OCI-M2 (cell line): ENCODE measurements around the gene MYRIP.

Experiments
- DNase-seq: peaks from one replicate; lab custom pipeline; 2025; ENCODE audit not compliant: unreplicated experiment; lab: John Stamatoyannopoulos, UW

MYRIP gene

DNA sequence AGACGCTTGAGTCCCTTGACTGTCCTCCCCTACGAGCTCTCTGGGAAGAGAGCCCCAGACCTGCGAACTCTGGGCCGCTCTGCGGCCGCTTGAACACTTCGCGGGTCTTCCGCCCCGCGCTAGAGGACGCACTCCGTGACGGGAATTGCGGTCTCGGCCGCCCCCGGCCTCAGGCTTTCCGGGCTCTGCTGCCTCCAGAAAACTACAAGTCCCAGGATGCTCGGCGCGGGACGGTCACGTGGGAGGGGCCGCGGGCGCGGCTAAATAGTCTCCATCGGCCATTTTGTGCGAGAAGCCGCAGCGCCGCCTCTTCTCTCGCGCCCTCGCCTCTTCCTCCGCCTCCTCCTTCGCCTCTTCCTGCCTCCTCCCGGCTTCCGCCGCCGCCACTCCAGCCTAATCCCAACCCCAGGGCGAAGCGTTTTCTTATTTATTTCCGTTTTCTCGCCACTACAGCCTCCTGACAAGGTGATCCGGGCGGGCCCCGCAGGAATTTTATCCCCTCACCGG is 500.1 kb downstream of the MYRIP start, which contains the start of gene EIF1B:
Gene EIF1B, plus strand, starts transcription at position 290 of the 507 bp plus-strand sequence. CDS start 235 bp downstream, outside the sequence.
- DNase-seq = peak; percentile 71
